GM20000 (cell line): Measurements from ENCODE around the gene BPIFB3.

Source experiments
- DNase-seq: peaks from one replicate; pipeline ENCODE4 v3.0.0; 2012; ENCODE audit warnings: low spot score
- TF ChIP-seq, protein P1 (sequence below): IDR thresholded peaks from 2 replicates; pipeline ENCODE4 v1.5.1; 2012; ENCODE audit warnings: mild to moderate bottlenecking, control low read depth; ENCODE audit errors: extremely low read depth, missing control alignments

The BPIFB3 gene

GRCh38 chr20:33019465-33020277 lies 34.0 kb upstream of the BPIFB3 start:
- no peak for DNase-seq
- TF ChIP-seq, protein P1, sequence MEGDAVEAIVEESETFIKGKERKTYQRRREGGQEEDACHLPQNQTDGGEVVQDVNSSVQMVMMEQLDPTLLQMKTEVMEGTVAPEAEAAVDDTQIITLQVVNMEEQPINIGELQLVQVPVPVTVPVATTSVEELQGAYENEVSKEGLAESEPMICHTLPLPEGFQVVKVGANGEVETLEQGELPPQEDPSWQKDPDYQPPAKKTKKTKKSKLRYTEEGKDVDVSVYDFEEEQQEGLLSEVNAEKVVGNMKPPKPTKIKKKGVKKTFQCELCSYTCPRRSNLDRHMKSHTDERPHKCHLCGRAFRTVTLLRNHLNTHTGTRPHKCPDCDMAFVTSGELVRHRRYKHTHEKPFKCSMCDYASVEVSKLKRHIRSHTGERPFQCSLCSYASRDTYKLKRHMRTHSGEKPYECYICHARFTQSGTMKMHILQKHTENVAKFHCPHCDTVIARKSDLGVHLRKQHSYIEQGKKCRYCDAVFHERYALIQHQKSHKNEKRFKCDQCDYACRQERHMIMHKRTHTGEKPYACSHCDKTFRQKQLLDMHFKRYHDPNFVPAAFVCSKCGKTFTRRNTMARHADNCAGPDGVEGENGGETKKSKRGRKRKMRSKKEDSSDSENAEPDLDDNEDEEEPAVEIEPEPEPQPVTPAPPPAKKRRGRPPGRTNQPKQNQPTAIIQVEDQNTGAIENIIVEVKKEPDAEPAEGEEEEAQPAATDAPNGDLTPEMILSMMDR: no peak

DNA sequence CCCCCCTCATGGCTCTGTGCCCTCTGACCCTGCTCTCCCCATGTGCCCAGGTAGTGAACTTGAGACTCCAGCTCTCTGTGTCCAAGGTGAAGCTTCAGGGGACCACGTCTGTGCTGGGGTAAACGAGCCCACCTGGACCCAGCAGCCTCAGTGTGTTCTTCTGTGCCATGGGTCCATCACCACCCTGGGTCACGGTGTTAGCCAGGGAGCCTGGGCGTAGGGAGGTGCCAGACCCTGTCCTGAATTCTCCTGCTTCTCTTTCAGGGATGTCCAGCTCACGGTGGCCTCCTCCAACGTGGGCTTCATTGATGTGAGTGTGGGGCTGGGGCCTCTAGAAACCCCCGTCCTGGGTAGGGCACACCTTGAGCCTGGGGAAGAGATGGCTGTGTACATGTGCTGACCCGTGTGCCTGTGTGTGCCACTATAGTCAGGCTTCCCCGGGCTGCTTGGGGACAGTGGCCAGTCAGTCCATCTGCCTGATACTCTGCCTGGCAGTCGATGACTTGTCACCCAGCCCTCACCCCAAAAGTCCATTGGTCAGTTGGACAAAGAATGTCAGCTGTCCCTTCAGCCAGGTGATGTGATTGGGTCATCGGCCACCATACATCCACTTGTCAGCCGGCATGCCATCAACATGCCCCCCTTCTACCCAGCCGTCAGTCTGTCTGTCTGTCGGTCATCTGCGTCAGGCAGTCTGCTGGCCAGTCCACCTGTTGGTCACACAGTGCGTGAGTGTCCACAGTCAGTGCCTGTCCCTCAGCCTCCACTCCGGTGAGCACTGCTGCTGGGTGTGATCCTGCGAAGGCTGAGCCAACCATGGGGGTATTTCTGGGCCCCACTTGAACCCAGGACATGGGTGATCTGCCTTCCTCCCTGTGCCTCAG lies 33.2 kb upstream of the BPIFB3 start:
- TF ChIP-seq, protein P1: no peak
- DNase-seq: no peak

DNA sequence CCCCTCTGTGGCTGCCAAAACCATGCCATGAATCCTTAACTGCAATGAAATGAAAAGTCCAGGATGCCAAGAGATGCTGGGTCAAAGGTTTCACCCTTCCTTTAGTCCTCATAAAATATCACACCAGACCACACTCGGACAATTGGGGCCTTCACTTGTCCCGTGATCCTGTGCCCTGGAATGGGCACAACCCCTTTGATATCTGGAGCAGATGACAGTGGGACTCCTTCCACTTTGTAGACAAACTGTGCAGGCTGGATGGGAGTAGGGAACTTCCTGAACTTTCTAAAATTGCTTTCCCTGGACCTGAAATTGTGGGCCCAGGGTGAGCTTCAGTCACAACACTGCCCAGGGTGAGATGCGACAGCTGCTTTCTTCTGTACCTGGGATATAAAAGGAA lies 31.8 kb upstream of the BPIFB3 start:
- no peak for DNase-seq
- TF ChIP-seq, protein P1: no peak

GRCh38 chr20:33022289-33022688 lies 31.4 kb upstream of the BPIFB3 start:
- no peak for DNase-seq
- TF ChIP-seq, protein P1: no peak

GRCh38 chr20:33022694-33023438 lies 30.8 kb upstream of the BPIFB3 start:
- DNase-seq: no peak
- TF ChIP-seq, protein P1: no peak

DNA sequence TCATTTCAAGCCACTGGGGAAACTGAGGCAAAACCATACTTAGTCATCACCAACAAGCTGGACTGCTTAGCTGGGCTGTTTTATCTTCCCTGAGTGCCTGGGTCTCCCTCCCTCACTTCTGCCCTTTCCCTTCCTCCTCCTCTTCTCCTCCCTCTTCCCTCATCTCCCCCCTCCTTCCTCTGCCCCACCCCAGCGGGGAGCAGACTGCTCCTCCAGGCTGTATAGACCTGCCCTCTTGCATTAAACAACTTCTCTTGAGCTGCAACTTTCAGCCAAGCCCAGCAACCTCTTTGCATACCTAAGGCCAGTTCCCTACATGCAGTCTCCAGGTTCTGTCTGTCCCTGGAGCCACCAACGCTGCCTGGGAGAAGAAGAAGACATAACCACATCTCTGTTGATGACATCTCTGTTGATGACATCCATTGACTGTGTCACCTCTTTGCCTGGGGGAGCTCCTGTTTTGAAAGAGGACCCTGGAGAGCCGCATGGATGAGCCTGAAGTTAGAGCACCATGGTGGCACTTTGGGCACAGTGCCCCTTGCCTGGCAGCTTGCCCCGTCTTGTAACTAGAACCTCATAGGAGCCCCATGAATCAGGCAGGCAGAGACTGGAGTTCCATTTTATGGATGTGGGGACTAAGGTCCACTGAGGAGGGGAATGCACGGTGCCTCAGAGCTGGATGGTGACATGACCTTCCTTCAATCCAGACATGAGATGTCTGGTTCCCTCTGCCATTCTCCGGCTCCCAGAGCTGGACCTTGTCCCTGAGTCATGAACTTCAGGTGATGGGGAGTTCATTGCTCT lies 30.1 kb upstream of the BPIFB3 start:
- TF ChIP-seq, protein P1: no peak
- DNase-seq: no peak
